Hematopoietic multipotent progenitor cell treated with erythropoietin and hydrocortisone succinate and interleukin-3 and kit ligand, for 6 days (in vitro differentiated cells): Measurements from ENCODE around the gene MTCH1.
A peak's percentile ranks its signal among the peaks of the same experiment; 100 is the strongest.

Experiments used
- DNase-seq: peaks from one replicate; pipeline ENCODE4 v3.0.0-alpha.2; 2015

The MTCH1 gene

DNA sequence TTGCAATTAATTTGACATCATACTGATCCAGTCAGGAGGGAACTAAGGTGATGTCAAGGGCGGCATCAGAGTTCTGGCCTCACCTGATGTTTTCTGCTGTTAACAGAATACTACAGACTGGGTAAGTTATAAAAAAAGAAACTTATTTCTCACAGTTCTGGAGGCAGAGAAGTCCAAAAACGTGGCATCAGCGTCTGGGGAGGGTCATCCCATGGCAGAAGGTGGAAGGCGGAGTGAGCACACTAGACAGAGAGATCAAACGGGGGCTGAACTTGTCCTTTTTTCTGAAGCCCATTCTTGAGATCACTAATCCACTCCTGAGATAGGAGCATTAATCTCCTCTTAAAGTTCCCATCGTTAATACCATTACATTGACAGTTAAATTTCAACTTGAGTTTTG, 3.3 kb upstream of the MTCH1 start:
- DNase-seq, result no peak

DNA sequence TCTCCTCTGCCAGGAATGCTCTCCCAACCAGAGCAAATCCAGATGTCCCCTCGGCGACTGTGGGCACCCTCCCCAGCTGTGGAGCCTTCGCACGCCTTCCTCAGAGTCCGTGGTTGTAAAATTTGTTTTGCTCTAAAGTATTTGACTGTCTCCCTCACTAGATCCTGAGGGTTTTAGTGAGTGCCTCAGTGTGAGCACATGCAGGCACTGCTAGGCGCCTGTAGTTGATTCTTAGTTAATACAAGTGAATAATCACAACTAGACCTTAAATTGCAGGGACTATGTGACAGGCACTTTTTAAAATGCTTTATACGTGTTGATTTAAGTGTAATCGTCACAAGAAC, 680 bp upstream of the MTCH1 start:
- peak; percentile 49 for DNase-seq

DNA sequence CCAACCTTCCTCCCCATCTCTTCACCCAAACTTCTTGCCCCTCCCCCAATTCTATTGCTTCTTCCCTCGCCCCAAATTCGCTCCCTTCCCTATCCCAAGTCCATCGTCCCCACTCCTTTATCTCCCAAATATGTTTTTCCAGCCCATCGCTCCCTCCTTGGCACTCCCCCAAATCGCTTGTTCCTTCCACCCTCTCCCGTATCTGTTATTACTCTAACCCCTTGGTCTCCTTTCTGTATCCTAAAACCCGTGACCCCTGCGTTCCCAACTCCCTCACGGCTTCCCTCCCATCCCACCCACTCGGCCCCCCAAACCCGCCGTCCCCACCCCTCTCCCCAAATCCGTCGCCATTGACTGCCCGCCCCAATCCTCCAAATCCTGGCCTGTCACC, 584 bp downstream of the MTCH1 start:
- peak; percentile 26 for DNase-seq

GRCh38 chr6:36984581-36985416, 1.2 kb downstream of the MTCH1 start:
- DNase-seq, result peak; percentile 61

- no peak for DNase-seq
These were observed 2.5 kb downstream of the MTCH1 start for GRCh38 chr6:36983538-36983937.

DNA sequence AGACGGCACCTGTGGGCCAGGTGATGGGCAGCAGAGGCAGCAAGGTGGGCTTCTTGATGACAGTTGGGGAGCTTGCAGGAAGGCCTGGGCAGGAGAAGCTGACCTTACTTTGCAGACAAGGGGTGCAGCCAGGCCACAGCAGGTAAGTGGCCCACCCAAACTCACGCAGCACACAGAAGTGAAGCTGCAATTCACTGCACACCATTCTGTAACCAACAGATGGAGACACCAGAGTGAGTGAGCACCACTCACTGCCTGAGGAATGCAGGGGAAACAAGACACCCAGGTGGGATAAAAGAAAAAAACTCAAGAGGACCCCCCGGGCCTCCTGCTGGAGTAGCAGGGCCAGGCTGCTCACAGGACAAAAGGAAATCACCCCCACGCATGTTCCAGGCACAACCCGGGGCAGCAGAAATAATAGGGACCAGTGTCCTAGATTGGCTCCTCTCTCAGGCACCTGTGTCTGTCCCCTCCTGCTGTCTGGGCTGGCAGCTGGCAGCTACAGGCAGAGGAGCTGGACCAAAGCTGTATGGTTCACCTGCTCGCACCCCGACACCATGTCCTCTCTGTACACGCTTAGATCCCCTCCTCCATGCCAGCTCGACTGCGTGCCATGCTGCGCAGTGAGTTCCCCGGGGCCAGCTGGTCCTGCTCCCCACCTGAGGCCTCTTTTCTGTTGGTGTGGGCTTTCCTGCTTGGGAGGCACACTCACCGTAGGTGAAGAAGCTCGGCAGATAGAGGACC, 4.9 kb downstream of the MTCH1 start:
- no peak for DNase-seq

DNA sequence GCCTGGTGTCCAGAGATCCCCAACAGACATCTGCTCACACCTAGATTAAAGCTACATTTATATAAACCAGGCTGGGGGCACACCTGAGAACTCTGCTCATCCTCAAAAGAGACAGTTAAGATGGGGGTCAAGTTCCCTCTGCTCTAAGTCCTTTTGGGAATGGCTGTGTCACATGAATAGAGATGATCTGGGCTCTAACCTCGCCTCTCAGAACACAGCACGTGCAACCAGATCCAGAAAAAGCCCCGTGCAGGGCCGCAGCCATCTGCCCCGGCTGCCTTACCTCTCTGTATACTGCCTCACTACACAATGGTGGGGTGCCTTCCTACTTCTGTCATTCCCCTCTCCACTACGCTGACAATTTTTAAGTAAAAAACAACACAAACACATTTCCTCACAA, 5.9 kb downstream of the MTCH1 start:
- DNase-seq, result no peak

DNA sequence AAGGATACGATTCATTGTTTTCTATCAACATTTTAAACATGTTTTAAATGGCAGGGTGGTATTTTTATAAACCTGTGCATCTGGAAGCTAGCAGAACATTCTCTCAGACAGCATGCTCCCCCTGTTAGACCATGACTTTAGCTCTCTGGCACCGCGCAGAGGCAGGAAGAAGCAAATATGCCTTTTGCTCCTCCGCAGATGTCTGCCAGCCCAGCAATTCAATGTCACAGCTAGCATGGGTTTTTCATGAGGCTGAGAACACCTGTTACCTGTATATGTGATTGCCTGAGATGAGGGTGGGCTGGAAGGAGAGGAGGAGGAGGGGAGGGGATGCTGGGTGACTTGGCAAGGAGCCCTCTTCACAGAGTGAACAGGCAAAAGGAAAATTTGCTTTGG, 6.7 kb downstream of the MTCH1 start:
- DNase-seq, result peak; percentile 78

GRCh38 chr6:36978421-36979346, 7.3 kb downstream of the MTCH1 start:
- DNase-seq, result peak; percentile 57

DNA sequence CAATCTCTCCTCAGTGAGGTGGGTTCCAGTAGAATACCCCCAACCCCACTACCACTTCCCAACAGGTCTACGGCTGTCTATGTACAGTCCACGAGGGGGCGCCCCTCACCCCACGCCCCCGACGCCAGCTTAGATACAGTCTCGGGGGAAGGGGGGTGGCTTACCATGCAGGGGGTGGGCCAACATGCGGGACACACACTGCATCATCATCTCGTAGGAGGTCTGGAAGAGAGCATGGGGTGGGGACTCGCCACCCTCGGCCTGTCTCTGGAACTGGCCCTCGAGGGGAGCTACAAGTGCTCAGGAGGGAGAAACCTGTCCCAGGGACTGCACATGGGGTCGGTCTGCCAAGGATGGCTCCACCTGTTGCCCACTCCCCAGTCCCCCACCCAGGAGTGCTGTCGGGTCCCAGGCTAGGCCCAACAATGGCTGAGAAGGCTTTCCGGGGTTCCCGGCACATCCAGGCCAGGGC, 8.5 kb downstream of the MTCH1 start:
- DNase-seq, result no peak

GRCh38 chr6:36976931-36977330, 9.1 kb downstream of the MTCH1 start:
- no peak for DNase-seq

DNA sequence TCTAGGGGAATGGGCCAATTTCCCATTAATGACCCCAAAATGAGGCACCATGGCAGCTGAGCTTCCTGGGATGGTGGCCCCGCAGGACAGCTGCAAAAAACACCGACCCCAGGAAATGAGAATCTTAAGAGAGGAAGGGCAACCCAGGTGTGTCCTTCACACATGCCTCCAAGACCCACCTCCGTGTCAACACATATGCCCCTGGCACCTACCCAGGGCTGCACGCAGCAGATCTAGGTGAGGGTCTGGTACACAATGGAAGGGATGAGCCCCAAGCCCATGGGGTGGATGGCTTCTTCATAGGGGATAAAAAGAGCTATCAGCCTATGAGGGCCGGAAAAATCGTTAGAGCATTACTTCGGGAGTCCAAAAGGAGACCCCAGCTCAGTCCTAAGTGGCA, 9.5 kb downstream of the MTCH1 start:
- no peak for DNase-seq

DNA sequence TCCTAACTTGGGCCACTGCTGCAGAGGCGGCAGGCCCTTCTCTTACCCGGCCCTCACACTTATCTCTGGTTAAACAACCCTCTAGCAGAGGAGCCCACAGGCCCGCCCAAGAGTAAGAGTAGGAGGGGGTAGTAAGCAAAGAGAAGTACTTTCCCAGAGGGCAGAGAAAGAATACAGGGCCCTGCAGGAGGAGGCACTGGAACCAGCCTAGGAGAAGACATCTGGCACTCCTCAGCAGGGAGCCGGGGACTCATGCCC, 10.1 kb downstream of the MTCH1 start:
- DNase-seq, result peak; percentile 86

DNA sequence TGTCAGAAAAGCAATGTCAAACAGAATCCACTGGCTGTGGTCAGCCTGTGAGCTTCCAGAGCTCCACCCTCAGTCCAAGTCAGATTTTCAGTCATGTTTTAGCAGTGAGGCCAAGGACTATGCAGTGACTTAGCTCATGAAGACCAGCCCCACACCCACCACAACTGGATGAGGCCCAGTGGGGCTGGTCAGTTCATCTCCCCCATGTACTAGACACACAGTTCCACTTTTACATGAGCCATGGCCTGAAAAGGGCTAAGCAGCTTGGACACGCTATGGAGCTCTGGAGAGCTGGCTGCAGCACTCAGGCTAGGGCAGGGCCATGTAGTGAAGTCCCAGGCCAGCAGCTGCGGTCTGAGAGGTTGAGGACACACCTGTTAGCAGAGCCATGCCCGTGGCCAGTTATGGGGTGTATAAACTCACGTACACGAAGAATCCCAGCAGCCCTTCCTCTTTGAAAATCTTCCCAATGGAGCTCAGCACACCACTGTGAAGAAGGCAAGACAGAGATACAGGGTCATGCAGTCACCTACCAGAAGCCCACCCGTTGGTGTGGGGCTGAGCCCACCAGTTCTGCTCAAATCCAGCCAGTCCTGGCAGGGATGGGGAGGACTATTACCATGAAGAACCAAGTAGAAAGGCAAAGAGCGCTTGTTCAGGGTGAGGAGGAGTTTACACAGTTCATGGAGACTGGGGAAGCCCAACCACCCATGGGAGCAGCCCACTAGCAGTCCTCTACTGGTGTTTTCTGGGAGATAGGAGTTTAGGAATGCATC, 10.6 kb downstream of the MTCH1 start:
- no peak for DNase-seq

DNA sequence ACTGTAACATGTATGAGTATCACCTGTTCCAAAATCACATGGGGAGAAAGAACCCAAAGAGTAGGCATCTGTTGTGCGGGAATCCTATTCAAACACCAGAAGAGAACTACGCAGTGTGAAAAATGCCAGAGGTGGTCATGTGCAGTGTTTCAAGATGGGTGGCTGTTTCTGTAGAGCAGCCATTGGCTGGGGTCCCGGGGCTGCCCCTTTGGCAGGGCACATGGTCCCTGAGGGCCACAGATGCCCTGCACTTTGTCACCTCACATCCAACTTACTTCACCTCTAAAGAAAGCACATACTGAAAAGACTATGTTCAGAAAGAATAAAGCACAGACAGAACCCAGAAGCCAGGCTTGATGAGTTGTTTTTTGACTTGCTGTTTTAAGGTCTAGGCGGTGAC, 12.3 kb downstream of the MTCH1 start:
- no peak for DNase-seq

DNA sequence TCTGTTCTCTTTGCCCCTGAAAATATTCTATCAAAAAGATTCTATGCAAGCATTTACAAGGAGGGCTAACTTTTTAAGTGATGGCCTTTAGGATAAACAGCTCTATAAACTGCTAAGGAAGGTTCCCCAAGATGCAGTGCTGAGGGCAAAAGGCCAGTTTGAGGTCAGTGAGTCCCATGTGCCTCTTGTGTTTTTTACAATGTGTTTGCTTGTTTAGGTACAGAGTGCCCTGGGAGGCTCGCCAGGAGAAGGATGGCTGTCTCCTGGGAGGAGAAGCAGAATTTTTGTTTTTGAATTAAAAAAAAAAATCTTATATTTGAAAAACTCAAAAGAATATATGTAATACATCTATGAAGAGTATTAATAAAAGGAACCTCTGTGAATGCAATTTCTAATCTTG, 12.8 kb downstream of the MTCH1 start:
- DNase-seq, result no peak

DNA sequence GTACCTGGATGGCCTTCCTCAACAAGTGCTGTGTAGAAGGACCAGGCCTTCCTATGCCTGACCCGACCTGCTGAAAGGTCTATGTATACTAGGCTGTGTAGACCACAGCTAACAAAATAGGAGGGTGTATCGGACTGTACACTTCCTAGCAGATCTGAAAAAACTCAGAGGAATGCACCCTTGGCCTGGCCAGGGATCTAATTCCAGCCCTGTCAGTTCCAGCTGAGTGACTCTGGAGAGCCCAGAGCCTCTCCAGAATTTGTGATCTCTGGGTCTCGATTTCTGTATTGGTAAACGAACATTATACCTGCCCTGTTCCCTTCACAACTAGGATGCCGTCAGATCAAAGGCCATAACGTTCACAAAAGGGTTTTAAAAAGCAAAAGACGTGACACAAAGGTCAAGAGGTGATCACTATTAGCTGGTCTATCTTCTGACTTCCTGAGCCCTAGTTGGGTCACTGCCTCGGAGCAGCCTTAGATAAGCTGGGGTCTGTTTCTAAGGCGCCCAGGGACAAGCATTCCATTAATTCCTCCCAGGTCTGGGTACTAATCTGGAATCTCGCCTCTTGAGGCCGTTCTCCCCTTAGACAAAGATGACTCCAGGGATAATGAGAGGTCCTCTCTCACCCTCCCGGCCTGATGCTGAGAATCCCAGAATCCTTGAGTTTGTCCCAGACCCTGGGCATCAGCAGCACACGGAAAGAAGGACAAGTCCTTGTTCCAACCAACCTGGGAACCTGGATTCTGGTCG, 13.9 kb downstream of the MTCH1 start:
- DNase-seq, result no peak

GRCh38 chr6:36970892-36971842, 14.8 kb downstream of the MTCH1 start:
- no peak for DNase-seq

GRCh38 chr6:36969988-36970891, 15.8 kb downstream of the MTCH1 start:
- no peak for DNase-seq

DNA sequence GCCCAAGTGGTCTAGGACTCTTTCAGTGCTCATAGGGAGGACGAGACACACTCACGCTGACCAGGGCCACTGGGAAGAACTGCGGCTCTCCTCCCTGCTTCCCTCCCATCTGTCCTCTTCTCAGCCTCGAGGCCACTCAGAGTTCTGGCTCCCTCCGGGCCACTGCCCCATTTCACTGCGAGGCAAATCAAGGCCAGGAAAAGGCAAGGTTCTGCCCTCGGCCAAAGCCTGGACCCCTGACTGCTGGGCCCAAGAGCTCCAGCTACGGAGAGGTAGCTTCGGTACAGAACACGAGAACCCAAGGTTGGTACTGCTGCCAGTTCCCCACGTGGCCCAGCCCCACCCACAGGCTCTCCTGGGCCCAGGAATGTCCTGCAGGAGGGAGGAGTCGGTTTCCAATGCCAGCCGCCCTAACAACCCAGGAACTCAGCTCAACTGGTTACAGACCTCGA, 16.7 kb downstream of the MTCH1 start:
- DNase-seq, result no peak
